ENCODE results near the gene MAP7D2. TPM values are rescaled to one million over a fixed set of nuclear protein-coding genes. Genes with fewer than 3 reads are reported as not detected.

The MAP7D2 gene
- total and polyA plus RNA-seq, 4 donors: 0.16 to 1.5 (median 0.42) TPM

- no peak overlapping the region for H3K9ac ChIP-seq (ENCODE audit: low read depth in 1 of 2, low read length in 2 of 2)
- no peak overlapping the region for H3K4me3 ChIP-seq (ENCODE audit: low read depth in 1 of 3, low read length in 3 of 3)
- TF ChIP-seq REST (IDR thresholded peaks at IDR 0.05) (no peak), YY1 (IDR thresholded peaks at IDR 0.05) (no peak), RAD21 (IDR thresholded peaks at IDR 0.05) (no peak), EGR1 (IDR thresholded peaks at IDR 0.05; ENCODE audit: low read depth in 2 of 2) (no peak), HNF4A (conservative IDR thresholded peaks at IDR 0.05) (no peak), ZBTB33 (IDR thresholded peaks at IDR 0.05) (no peak), NR2F2 (IDR thresholded peaks at IDR 0.05) (no peak), HNF4G (IDR thresholded peaks at IDR 0.05) (no peak), SP1 (IDR thresholded peaks at IDR 0.05) (no peak), RXRA (IDR thresholded peaks at IDR 0.05) (no peak), CTCF (IDR thresholded peaks at IDR 0.05; ENCODE audit: low read depth, low read length, missing input control) (no peak), FOXA2 (IDR thresholded peaks at IDR 0.05) (no peak), GABPA (IDR thresholded peaks at IDR 0.05 in 1 of 2, conservative IDR thresholded peaks at IDR 0.05 in 1 of 2) (no peak), FOXA1 (IDR thresholded peaks at IDR 0.05) (no peak), ATF3 (IDR thresholded peaks at IDR 0.05) (no peak), TAF1 (conservative IDR thresholded peaks at IDR 0.05) (no peak), JUND (IDR thresholded peaks at IDR 0.05) (no peak), MAX (IDR thresholded peaks at IDR 0.05) (no peak)
- no peaks in the 10 kb centered on the region for H3K36me3 ChIP-seq (ENCODE audit: control insufficient read depth in 4 of 4, insufficient read depth in 3 of 4, low read depth in 1 of 4, low read length in 3 of 4)
- H3K27me3 ChIP-seq (ENCODE audit: control insufficient read depth in 4 of 4, insufficient read depth in 4 of 4, low read length in 3 of 4): no peaks in the 10 kb centered on the region
- H3K27ac ChIP-seq (ENCODE audit: low read depth in 1 of 2, low read length in 2 of 2): no peak overlapping the region
- DNase-seq (ENCODE audit: low spot score): no peak
- H3K4me1 ChIP-seq (ENCODE audit: control insufficient read depth in 4 of 4, insufficient read depth in 4 of 4, low read length in 3 of 4): no peaks in the 10 kb centered on the region
- H3K9me3 ChIP-seq (ENCODE audit: control insufficient read depth in 4 of 4, low read length in 3 of 4): no peaks in the 10 kb centered on the region
- WGBS: 92% methylated on average over 3 of the region's 3 CpGs
These were observed 25.2 kb downstream of the MAP7D2 start for GRCh38 chrX:20091499-20091898.
